Stimulated activated CD4-positive, alpha-beta T cell treated with anti-CD3 and anti-CD28 coated beads, Interleukin-1b, Interleukin-23, amount 100 ng/mL, for 1 hour (primary cell): ENCODE data around the gene DLX4.

Source experiments
- DNase-seq, 2 donors: peaks; one replicate each; pipeline ENCODE4 v3.0.0-alpha.2; 2020; ENCODE audit warnings: low read depth in 2 of 2

DLX4 gene

DNA sequence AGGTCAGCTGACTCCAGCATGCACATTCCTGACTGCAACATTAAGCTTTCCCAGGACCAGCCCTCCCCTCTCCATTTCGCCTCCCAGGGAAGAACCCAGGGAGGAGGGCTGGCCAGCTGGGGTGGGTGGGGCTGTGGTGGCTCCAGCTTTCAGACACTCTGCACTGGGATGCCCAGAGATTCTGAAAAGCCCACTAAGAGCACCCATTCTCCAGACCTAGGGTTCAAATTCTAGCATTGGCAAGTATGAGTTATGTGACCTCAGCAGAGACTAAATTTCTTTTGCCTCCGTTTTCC lies 18.2 kb downstream of the DLX4 start:
- DNase-seq: no peak

GRCh38 chr17:49987681-49988441 lies 18.9 kb downstream of the DLX4 start:
- DNase-seq: no peak

DNA sequence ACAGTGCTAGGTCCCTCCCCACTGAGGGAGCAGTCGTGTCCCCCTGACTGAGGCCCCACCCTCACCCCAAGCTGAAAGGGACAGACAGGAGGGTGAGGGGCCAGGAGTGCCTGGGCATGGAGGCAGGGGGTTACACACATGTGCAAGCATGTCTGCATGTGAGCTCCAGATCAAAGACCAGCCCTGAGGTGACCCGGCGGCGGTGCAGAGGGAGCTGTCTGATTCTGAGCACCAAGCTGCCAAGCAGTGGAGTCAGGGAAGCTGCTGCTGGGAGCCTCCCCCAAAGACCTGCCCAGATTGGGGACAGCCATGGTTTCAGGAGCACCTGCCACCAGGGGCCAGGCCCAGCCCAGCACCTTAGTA lies 20.5 kb downstream of the DLX4 start:
- DNase-seq: no peak

DNA sequence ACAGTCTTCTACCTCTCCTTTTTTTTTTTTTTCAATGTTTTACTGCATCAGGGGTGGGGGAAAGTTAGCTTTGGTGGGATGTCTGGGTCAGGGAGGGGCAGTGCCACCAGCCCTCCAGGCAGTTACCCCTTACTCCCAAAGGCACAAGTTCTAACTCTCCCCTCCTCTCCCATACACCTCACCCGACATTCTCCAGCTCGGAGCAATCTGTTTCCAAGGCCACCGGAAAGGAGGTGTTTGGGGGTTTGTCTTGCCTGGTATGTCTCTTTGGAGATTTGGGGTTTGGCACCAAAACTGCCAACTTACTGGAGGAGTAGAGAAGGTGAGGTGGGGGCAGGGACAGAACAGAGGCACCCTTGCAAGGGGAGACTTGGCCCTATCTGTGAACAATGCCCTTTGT lies 21.3 kb downstream of the DLX4 start:
- DNase-seq: no peak

DNA sequence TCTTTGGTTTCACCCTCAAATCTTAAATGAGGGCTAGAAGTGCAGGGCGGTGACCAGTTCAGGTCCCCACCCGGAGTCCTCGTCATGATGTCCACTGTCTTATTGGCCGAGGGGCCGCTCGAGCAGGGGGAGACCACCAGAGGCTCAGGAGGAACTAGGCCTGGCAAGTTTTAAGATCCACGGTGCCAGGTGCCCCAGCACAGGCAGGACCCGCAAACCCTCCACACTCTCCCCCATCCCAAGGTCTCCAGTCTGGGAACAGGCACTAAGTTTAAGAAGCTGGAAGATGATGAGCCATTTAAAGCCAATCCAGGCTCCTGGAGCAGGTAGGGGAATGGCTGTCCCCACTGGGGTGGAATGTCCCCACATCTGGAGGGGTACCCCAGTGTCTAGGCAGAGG lies 21.9 kb downstream of the DLX4 start:
- DNase-seq: no peak

DNA sequence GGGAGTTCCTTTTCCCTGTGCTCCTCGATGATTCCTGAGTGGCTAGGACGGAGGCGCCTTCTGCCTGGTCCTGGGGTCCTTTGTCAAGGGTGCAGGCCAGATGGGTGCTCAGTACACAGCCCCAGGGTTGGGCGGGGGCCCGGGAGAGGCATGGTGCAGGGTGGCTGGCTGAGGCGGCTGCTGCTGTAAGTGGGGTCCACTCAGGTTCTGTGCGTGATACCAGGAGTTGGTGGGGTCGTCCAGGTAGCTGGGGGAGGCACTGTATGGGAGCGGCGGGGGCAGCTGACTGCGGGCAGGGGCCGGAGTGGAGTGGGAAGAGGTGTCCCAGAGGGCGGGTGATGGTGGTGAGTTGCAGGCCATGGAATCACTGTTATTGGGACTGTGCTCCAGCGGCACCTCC lies 22.4 kb downstream of the DLX4 start:
- no peak for DNase-seq

- DNase-seq: no peak
These were observed 23.4 kb downstream of the DLX4 start for GRCh38 chr17:49992191-49992932.

GRCh38 chr17:49992933-49993422 lies 24.0 kb downstream of the DLX4 start:
- DNase-seq: no peak

- no peak for DNase-seq
These were observed 24.6 kb downstream of the DLX4 start for GRCh38 chr17:49993423-49994060.

DNA sequence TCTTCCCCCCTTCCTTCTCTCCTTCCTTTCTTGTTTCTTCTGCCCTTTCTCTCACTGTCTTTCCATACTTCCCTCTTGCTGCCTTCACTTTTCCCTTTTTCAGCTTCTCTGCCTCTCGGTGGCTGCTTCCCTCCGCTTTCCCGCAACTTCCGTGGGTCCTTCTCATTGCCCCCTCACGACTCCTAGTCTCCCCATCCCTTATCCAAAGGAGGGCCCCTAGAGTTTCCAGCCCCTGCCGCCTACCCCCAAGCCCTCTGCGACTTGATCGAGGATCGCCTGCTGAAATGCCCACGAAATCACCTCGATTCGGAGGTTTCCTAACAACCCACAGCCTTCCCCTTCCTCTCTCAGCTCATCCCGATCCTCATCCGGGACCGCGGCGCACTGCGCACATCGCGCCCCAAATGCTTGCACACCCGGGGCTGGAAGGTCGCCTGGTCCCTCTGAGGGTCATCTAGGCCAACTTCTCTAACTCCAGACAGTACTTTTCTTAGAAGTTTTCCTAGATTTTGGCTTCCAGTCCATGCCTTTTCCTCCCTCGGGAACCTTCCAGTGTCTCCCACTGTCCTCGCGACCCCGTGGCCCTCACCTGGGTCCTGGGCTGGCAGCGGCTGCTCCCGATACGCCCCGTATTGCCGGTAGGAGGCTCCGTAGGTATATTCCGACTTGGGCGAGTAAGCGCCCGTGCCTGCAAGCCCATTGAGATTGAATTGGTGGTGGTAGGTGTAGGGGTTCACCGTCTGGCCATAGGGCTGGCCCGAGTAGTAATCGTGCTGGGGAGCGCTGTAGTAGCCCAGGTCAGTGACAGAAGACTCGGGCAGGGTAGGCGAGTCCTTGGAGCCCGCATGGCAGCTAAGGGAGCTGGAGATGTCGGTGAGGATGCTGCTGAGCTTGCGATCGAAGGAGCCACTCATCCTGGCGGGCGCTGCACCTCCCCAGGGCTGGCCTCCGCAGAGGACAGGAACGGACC lies 25.4 kb downstream of the DLX4 start:
- no peak for DNase-seq

GRCh38 chr17:49995055-49995738 lies 26.2 kb downstream of the DLX4 start, which contains the start of gene DLX3:
DLX3 (minus strand) TSS chr17:49995224; CDS start chr17:49994998, 226 bp downstream.
- no peak for DNase-seq

- no peak for DNase-seq
These were observed 27.1 kb downstream of the DLX4 start for GRCh38 chr17:49996121-49996494.

DNA sequence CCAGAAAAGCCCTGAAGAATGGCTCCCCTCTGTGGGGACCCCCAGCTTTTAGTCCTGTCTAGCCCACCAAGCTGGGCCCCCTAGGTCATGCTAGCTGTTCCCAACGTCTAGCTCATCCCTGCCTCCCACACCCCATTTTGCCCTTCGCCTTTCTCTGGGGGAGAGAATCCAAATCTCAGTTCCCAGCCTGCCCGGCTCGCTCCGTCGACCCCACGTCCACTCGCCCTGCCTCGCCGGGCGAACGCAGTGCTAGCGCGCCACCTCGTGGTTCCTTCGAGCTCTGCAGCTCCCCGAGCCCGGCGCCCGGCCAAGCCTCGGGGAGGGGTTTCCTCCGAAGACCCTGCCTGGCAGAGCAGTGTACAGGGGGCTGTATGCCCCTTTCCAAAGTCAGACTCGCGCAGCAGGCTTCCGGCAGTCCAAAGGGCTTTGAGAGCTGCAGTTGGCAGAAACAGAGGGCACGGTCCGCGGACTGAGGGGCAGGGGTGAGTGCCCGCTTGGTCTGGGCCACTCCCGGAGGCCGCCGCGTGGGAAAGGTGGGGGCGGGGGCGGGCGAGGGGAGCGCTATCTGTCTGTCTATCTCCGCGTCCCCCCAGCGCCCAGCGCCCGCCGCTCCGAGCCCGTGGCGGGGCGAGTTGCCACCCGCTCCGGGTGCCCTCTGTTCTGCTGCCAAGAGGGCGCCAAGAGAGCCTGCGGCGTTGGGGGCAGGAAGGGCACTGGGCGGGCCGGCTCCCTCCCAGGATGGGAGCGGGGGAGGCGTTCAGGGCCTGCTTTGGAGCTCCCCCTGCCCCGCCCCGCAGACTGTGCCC lies 27.7 kb downstream of the DLX4 start:
- DNase-seq: peak in 1 of 2 donors; percentile 65

- DNase-seq: no peak
These were observed 28.3 kb downstream of the DLX4 start for GRCh38 chr17:49997301-49997650.

DNA sequence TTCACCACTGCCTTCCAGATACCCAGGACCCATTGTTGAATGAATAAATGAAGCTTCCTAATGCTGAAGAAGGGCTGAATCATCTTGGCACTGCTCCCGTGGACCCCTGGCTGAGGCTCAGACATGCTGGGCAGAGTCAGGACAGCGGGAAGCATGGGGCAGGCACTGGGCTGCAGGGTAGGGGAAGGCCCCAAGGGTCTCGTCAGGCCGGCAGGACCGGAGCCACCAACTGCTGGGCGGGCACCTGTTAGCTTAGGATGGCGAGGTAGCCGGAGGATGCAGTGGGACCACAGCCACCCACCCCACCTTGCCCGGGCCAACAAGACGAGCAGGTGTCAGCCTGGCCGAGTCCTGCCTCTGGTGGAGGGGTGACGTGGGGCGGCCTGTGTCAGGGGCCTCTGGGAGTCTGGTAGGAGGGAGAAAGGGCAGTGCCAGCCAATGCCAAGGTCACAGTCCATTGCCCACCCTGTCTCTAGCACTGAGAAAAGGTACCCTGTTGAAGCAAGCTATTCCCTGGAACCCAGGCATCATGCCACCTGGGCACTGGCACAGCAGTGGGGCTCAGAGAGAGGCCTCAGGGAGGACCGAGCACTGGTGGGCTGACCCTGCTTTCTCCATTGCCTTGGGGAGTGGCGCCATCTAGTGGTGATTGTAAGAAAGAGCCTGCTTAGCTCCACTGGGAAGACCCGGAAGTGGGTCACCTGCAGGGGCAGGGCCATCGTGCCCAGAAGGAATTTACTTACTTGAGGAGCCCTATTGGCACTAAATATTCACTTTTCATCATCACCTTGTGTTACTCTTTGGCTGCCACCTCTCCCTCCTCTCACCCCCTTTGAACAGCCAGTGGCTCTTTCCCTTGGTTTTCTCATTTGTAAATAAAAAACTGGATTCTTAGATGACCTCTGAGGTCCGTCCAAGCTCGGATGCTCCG lies 29.0 kb downstream of the DLX4 start:
- DNase-seq: peak; percentile 60 to 63

- DNase-seq: no peak
These were observed 30.0 kb downstream of the DLX4 start for GRCh38 chr17:49998836-49999511.

GRCh38 chr17:50003911-50004310 lies 34.9 kb downstream of the DLX4 start:
- no peak for DNase-seq

DNA sequence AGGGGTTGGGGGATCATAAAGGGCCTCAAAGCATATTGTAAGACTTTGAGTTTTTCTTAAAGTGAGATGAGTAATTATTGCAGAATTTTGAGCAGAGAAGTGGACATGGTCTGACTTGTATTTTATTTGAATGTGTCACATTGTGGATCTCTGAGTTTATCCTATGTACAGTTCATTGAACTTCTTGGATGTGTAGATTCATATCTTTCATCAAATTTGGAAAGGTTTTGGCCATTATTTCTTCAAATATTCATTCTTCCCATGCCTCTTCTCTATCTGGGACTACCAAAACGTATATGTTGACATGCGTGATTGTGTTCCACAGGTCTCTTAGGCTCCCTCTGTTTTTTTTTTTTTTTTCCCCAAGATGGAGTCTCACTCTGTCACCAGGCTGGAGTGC lies 40.3 kb downstream of the DLX4 start:
- no peak for DNase-seq

DNA sequence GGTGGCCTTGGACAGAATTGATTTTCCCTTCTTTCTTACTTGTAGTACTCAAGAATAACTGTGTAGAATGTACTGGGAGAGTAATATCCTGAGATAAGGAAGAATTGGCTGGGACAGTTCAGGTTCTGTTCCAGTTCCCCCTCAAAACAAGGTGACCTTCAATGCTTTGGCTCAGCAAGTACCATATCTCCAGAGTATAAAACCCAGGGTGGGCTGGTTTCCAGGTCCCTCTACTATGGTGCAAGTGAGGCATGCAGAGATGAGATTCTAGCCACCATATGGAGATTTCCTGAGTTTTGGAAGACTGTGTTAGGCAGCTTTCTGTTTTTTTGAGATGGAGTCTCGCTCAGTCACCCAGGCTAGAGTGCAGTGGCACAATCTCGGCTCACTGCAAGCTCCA lies 44.1 kb downstream of the DLX4 start:
- no peak for DNase-seq
